ENCODE measurements around the gene NXF1.
"Not testable (repeated sequence)": the region's sequence is repeated elsewhere in the genome, so short reads cannot be mapped to it uniquely, and the experiment has no call there.

NXF1 gene

GRCh38 chr11:62843466-62843865 is 38.2 kb upstream of the NXF1 start:
- no peak for TF ChIP-seq CTCF (IDR thresholded peaks at IDR 0.05)
- no peak overlapping the region for H3K27ac ChIP-seq
- H3K9me3 ChIP-seq: no peaks in the 10 kb centered on the region
- peaks cover 23 to 38% of the 10 kb centered on the region in 2 experiments for H3K4me1 ChIP-seq (ENCODE audit: control insufficient read depth in 1 of 2, insufficient read depth in 1 of 2, low read depth in 1 of 2, low read length in 1 of 2)
- no peaks in the 10 kb centered on the region for H3K27me3 ChIP-seq
- H3K36me3 ChIP-seq: no peaks in the 10 kb centered on the region
- H3K4me3 ChIP-seq (ENCODE audit: low read depth in 1 of 2, low read length in 1 of 2): no peak overlapping the region

- H3K27ac ChIP-seq: peak overlapping the region; percentile 99
Observed at GRCh38 chr11:62842891-62843290, 37.7 kb upstream of the NXF1 start.

GRCh38 chr11:62842171-62842741 is 37.0 kb upstream of the NXF1 start:
- Histone ChIP-seq H3K27ac (peak overlapping the region; percentile 99), H3K4me1 (ENCODE audit: control insufficient read depth in 1 of 2, insufficient read depth in 1 of 2, low read depth in 1 of 2, low read length in 1 of 2) (peaks cover 23 to 38% of the 10 kb centered on the region in 2 experiments), H3K9me3 (no peaks in the 10 kb centered on the region), H3K4me3 (ENCODE audit: low read depth in 1 of 2, low read length in 1 of 2) (peak overlapping the region; percentile 89 to 90), H3K36me3 (no peaks in the 10 kb centered on the region), H3K27me3 (no peaks in the 10 kb centered on the region)
- no peak for TF ChIP-seq CTCF (IDR thresholded peaks at IDR 0.05)

More at GRCh38 chr11:62842891-62843290, 37.7 kb upstream of the NXF1 start:
- H3K4me1 ChIP-seq (ENCODE audit: control insufficient read depth in 1 of 2, insufficient read depth in 1 of 2, low read depth in 1 of 2, low read length in 1 of 2): peaks cover 23 to 38% of the 10 kb centered on the region in 2 experiments
- H3K9me3 ChIP-seq, H3K36me3 ChIP-seq, H3K27me3 ChIP-seq: not testable (repeated sequence)
- peak overlapping the region; percentile 89 to 90 for H3K4me3 ChIP-seq (ENCODE audit: low read depth in 1 of 2, low read length in 1 of 2)

- peak; percentile 13 for TF ChIP-seq CTCF (IDR thresholded peaks at IDR 0.05)
- Histone ChIP-seq H3K4me1 (ENCODE audit: control insufficient read depth in 1 of 2, insufficient read depth in 1 of 2, low read depth in 1 of 2, low read length in 1 of 2) (peaks cover 23 to 38% of the 10 kb centered on the region in 2 experiments), H3K36me3 (no peaks in the 10 kb centered on the region), H3K4me3 (ENCODE audit: low read depth in 1 of 2, low read length in 1 of 2) (peak overlapping the region; percentile 89 to 90), H3K27me3 (no peaks in the 10 kb centered on the region), H3K27ac (peak overlapping the region; percentile 99), H3K9me3 (no peaks in the 10 kb centered on the region)
Observed at GRCh38 chr11:62841361-62842170, 36.3 kb upstream of the NXF1 start.

GRCh38 chr11:62840721-62841360 is 35.6 kb upstream of the NXF1 start:
- H3K4me1 ChIP-seq (ENCODE audit: control insufficient read depth in 1 of 2, insufficient read depth in 1 of 2, low read depth in 1 of 2, low read length in 1 of 2): peaks cover 23 to 38% of the 10 kb centered on the region in 2 experiments
- not testable (repeated sequence) for H3K9me3 ChIP-seq, H3K36me3 ChIP-seq, H3K27me3 ChIP-seq
- H3K27ac ChIP-seq: peak overlapping the region; percentile 99
- peak overlapping the region; percentile 89 to 90 for H3K4me3 ChIP-seq (ENCODE audit: low read depth in 1 of 2, low read length in 1 of 2)

- Histone ChIP-seq H3K4me1 (ENCODE audit: control insufficient read depth in 1 of 2, insufficient read depth in 1 of 2, low read depth in 1 of 2, low read length in 1 of 2) (peaks cover 23 to 38% of the 10 kb centered on the region in 2 experiments), H3K9me3 (no peaks in the 10 kb centered on the region), H3K27me3 (no peaks in the 10 kb centered on the region), H3K36me3 (no peaks in the 10 kb centered on the region), H3K4me3 (ENCODE audit: low read depth in 1 of 2, low read length in 1 of 2) (peak within 1 kb of the TSS; percentile 89 to 90), H3K27ac (peak within 1 kb of the TSS; percentile 99)
- peak; percentile 36 for TF ChIP-seq CTCF (IDR thresholded peaks at IDR 0.05)
Observed at GRCh38 chr11:62839050-62839945, 34.1 kb upstream of the NXF1 start, which contains the start of gene WDR74. Gene WDR74, minus strand, starts transcription at chr11:62839590. Its CDS starts 20 bp downstream, at chr11:62839570.

All from neutrophil (primary cell).